Measurements from ENCODE around the gene MAML2.

GRCh38 chr11:96311120-96311568, 31.9 kb downstream of the MAML2 start:
- TF ChIP-seq POLR2A (IDR thresholded peaks at IDR 0.05) (no peak), CTCF (IDR thresholded peaks at IDR 0.05) (no peak), POLR2AphosphoS5 (IDR thresholded peaks at IDR 0.05) (no peak)
